Skeletal muscle tissue (tissue), 4 donors: ENCODE results near the gene EPB41L3. TPM values are rescaled to one million over a fixed set of nuclear protein-coding genes. Genes with fewer than 3 reads are reported as not detected.

ENCODE experiments used
- H3K27ac ChIP-seq: one replicate; pipeline ENCODE4 v1.7.0; 2013; ENCODE audit warnings: mild to moderate bottlenecking, low read depth, low read length, inconsistent platforms
- H3K27me3 ChIP-seq, 3 donors: one replicate each; pipeline ENCODE4 v1.7.0; 2013; ENCODE audit warnings: low read length in 3 of 3; ENCODE audit not compliant: control insufficient read depth in 3 of 3, insufficient read depth in 3 of 3
- H3K36me3 ChIP-seq, 3 donors: one replicate each; pipeline ENCODE4 v1.7.0; 2013; ENCODE audit warnings: low read length in 3 of 3; ENCODE audit not compliant: control insufficient read depth in 3 of 3, insufficient read depth in 3 of 3
- H3K4me1 ChIP-seq, 3 donors: one replicate each; pipeline ENCODE4 v1.7.0; 2013; ENCODE audit warnings: low read length in 3 of 3, mild to moderate bottlenecking in 3 of 3; ENCODE audit not compliant: control insufficient read depth in 3 of 3, insufficient read depth in 3 of 3
- H3K4me3 ChIP-seq, 3 donors: one replicate each; pipeline ENCODE4 v1.7.0; 2013; ENCODE audit warnings: low read length in 3 of 3
- H3K9ac ChIP-seq, 3 donors: one replicate each; pipeline ENCODE4 v1.7.0; 2013; ENCODE audit warnings: low read length in 3 of 3, mild to moderate bottlenecking in 3 of 3, moderate library complexity in 2 of 3, low read depth in 1 of 3
- H3K9me3 ChIP-seq, 3 donors: one replicate each; pipeline ENCODE4 v1.7.0; 2013; ENCODE audit warnings: low read length in 3 of 3; ENCODE audit not compliant: control insufficient read depth in 3 of 3
- total RNA-seq: library from RNA; depleted of rRNA; stranded (reverse); fragments of >200 nt; gene quantifications from one replicate; pipeline ENCODE4 v1.2.3, GENCODE V29; 2014
- donor health status: Osteomylitis.

Gene EPB41L3
- total RNA-seq, 1 donor from 2014 or later: 79.9 TPM

GRCh38 chr18:5534845-5535244, 9.0 kb downstream of the EPB41L3 start:
- Histone ChIP-seq H3K27ac (no peak overlapping the region), H3K9ac (no peak overlapping the region), H3K4me3 (no peak overlapping the region), H3K4me1 (no peaks in the 10 kb centered on the region), H3K36me3 (no peaks in the 10 kb centered on the region), H3K27me3 (no peaks in the 10 kb centered on the region), H3K9me3 (no peaks in the 10 kb centered on the region)

- Histone ChIP-seq H3K4me1 (no peaks in the 10 kb centered on the region), H3K27me3 (no peaks in the 10 kb centered on the region), H3K27ac (no peak overlapping the region), H3K9ac (no peak overlapping the region), H3K4me3 (no peak overlapping the region), H3K36me3 (no peaks in the 10 kb centered on the region), H3K9me3 (no peaks in the 10 kb centered on the region)
Observed at GRCh38 chr18:5532066-5532465, 11.7 kb downstream of the EPB41L3 start.

- no peaks in the 10 kb centered on the region for H3K36me3 ChIP-seq
- H3K9ac ChIP-seq: no peak overlapping the region
- H3K9me3 ChIP-seq: no peaks in the 10 kb centered on the region
Observed at GRCh38 chr18:5530629-5531178, 13.1 kb downstream of the EPB41L3 start.

GRCh38 chr18:5529471-5529870, 14.3 kb downstream of the EPB41L3 start:
- H3K9me3 ChIP-seq: no peaks in the 10 kb centered on the region
- no peaks in the 10 kb centered on the region for H3K4me1 ChIP-seq
- no peaks in the 10 kb centered on the region for H3K27me3 ChIP-seq
- H3K4me3 ChIP-seq: no peak overlapping the region
- H3K9ac ChIP-seq: no peak overlapping the region
- no peaks in the 10 kb centered on the region for H3K36me3 ChIP-seq
- no peak overlapping the region for H3K27ac ChIP-seq

More at GRCh38 chr18:5530629-5531178, 13.1 kb downstream of the EPB41L3 start:
- H3K27me3 ChIP-seq: no peaks in the 10 kb centered on the region
- H3K4me1 ChIP-seq: no peaks in the 10 kb centered on the region
- H3K4me3 ChIP-seq: no peak overlapping the region
- H3K27ac ChIP-seq: no peak overlapping the region

GRCh38 chr18:5527603-5528002, 16.2 kb downstream of the EPB41L3 start:
- no peaks in the 10 kb centered on the region for H3K36me3 ChIP-seq
- no peak overlapping the region for H3K27ac ChIP-seq
- no peak overlapping the region for H3K9ac ChIP-seq

GRCh38 chr18:5524660-5525059, 19.1 kb downstream of the EPB41L3 start:
- H3K4me1 ChIP-seq: no peaks in the 10 kb centered on the region
- H3K27me3 ChIP-seq: no peaks in the 10 kb centered on the region
- no peaks in the 10 kb centered on the region for H3K9me3 ChIP-seq
- H3K27ac ChIP-seq: no peak overlapping the region
- H3K4me3 ChIP-seq: no peak overlapping the region
- H3K9ac ChIP-seq: no peak overlapping the region
- no peaks in the 10 kb centered on the region for H3K36me3 ChIP-seq

More at GRCh38 chr18:5527603-5528002, 16.2 kb downstream of the EPB41L3 start:
- no peaks in the 10 kb centered on the region for H3K4me1 ChIP-seq
- H3K27me3 ChIP-seq: no peaks in the 10 kb centered on the region
- H3K9me3 ChIP-seq: no peaks in the 10 kb centered on the region
- H3K4me3 ChIP-seq: no peak overlapping the region

GRCh38 chr18:5521000-5521399, 22.8 kb downstream of the EPB41L3 start:
- H3K9me3 ChIP-seq: no peaks in the 10 kb centered on the region
- H3K4me1 ChIP-seq: peaks cover 0 to 8% (median under 1%) of the 10 kb centered on the region in 3 donors
- H3K27ac ChIP-seq: no peak overlapping the region
- H3K9ac ChIP-seq: no peak overlapping the region
- no peaks in the 10 kb centered on the region for H3K27me3 ChIP-seq
- no peaks in the 10 kb centered on the region for H3K36me3 ChIP-seq
- H3K4me3 ChIP-seq: no peak overlapping the region

GRCh38 chr18:5520464-5520863, 23.3 kb downstream of the EPB41L3 start:
- no peak overlapping the region for H3K9ac ChIP-seq

GRCh38 chr18:5519448-5520298, 24.1 kb downstream of the EPB41L3 start:
- Histone ChIP-seq H3K9ac (no peak overlapping the region), H3K36me3 (no peaks in the 10 kb centered on the region), H3K4me1 (peaks cover 0 to 13% (median 12%) of the 10 kb centered on the region in 3 donors), H3K27me3 (no peaks in the 10 kb centered on the region), H3K9me3 (no peaks in the 10 kb centered on the region), H3K27ac (peak overlapping the region; percentile 14), H3K4me3 (peak overlapping the region in 1 of 3 donors; percentile 34)

More at GRCh38 chr18:5520464-5520863, 23.3 kb downstream of the EPB41L3 start:
- no peaks in the 10 kb centered on the region for H3K9me3 ChIP-seq
- H3K4me3 ChIP-seq: no peak overlapping the region
- no peaks in the 10 kb centered on the region for H3K36me3 ChIP-seq
- H3K27ac ChIP-seq: no peak overlapping the region
- H3K27me3 ChIP-seq: no peaks in the 10 kb centered on the region
- peaks cover 0 to 8% (median 6%) of the 10 kb centered on the region in 3 donors for H3K4me1 ChIP-seq

GRCh38 chr18:5518899-5519371, 24.9 kb downstream of the EPB41L3 start:
- H3K4me3 ChIP-seq: peak overlapping the region in 1 of 3 donors; percentile 34
- peaks cover 0 to 13% (median 12%) of the 10 kb centered on the region in 3 donors for H3K4me1 ChIP-seq
- no peaks in the 10 kb centered on the region for H3K27me3 ChIP-seq
- H3K9me3 ChIP-seq: no peaks in the 10 kb centered on the region
- no peaks in the 10 kb centered on the region for H3K36me3 ChIP-seq
- H3K9ac ChIP-seq: no peak overlapping the region
- H3K27ac ChIP-seq: peak overlapping the region; percentile 14
